Ascending aorta (tissue), 2 donors: Measurements from ENCODE around the gene C20orf96. TPM values are rescaled to one million over a fixed set of nuclear protein-coding genes. Genes with fewer than 3 reads are reported as not detected.

ENCODE experiments used
- DNase-seq, 2 donors: peaks; one replicate each; pipeline ENCODE4 v3.0.0-alpha.2; 2019; ENCODE audit warnings: low spot score in 2 of 2
- H3K27ac ChIP-seq, 2 donors: fragments of 200-600 bp; sonication (generic); one replicate each; pipeline ENCODE4 v1.5.1; 2016 to 2017; ENCODE audit warnings: mild to moderate bottlenecking in 1 of 2
- H3K27me3 ChIP-seq: fragments of 200-600 bp; sonication (generic); one replicate; pipeline ENCODE4 v1.5.1; 2017
- H3K36me3 ChIP-seq, 2 donors: fragments of 200-600 bp; sonication (generic); one replicate each; pipeline ENCODE4 v1.5.1; 2016
- H3K4me1 ChIP-seq, 2 donors: fragments of 200-600 bp; sonication (generic); one replicate each; pipeline ENCODE4 v1.5.1; 2016 to 2017; ENCODE audit warnings: mild to moderate bottlenecking in 1 of 2
- H3K4me3 ChIP-seq, 2 donors: fragments of 200-600 bp; sonication (generic); one replicate each; pipeline ENCODE4 v1.5.1; 2016 to 2017; ENCODE audit warnings: mild to moderate bottlenecking in 1 of 2
- H3K9me3 ChIP-seq, 2 donors: fragments of 200-600 bp; sonication (generic); one replicate each; pipeline ENCODE4 v1.5.1; 2016
- intact Hi-C: fragments of 100-400 bp; cut with DNase I; formaldehyde crosslinking; loops from one replicate; pipeline ENCODE4 v1.15.1; 2023
- total RNA-seq: library from RNA; depleted of rRNA; stranded (reverse); fragments of >200 nt; gene quantifications from one replicate; pipeline ENCODE4 v1.1.0, GENCODE V29; 2016
- TF ChIP-seq, protein P1 (sequence below), 3 experiments: fragments of 200-600 bp in 2 of 3; fragments of 450-650 bp in 1 of 3; sonication (generic) in 2 of 3; IDR thresholded peaks; one replicate each; pipeline ENCODE4 v1.5.1; 2016 to 2019; ENCODE audit warnings: antibody characterized with exemption in 3 of 3, mild to moderate bottlenecking in 1 of 3, moderate library complexity in 1 of 3

C20orf96 gene
- total RNA-seq, 1 donor from 2014 or later: 0.32 TPM

DNA sequence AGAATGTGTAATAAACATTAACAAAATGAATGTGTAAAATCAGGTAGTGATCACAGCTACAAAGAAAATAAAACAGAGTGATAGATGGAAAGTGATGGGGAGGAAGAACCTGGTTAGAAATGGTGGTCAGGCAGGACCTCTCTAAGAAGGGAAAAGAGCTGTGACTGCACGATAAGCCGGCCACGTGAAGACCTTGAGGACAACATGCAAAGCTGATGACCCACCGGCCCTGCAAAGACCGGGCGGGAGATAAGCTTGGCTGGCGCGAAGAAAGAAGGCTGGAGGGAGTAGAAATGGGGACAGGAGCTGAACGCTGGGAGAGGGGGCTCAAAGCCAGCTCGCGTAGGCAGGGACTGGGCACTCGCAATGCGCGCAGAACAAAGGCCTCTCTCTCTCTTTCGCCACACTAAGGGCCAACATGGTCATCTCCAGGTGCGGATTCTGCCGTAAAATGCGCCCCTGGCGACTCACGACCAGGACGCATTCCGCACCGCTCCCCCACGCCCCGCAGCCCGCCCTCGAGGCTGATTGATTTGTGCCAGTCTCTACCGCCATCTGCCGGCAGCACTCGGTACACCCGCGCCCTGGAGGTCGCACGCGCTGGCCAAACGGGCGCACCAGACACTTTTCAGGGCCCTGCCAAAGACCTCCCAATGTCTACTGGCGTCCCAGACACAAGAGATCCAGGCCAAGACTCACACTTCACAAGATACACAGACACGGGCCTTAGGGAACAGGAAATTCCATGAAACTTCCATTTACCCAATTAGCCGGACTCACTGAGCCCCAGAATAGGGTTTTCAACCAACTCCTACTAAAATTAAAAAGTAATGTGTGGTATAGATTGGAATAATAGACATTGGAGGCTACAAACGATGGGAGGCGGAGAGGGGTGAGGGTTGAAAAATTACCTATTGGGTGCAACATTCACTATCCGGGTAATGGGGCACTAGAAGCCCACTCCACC is 23.7 kb downstream of the C20orf96 start:
- intact Hi-C loops: loop anchor here (1.0 to 10.0 kb wide), 3 partner anchors 30 to 198 kb away; partner anchors contain the start of genes TBC1D20 and ZCCHC3
- TF ChIP-seq, protein P1, sequence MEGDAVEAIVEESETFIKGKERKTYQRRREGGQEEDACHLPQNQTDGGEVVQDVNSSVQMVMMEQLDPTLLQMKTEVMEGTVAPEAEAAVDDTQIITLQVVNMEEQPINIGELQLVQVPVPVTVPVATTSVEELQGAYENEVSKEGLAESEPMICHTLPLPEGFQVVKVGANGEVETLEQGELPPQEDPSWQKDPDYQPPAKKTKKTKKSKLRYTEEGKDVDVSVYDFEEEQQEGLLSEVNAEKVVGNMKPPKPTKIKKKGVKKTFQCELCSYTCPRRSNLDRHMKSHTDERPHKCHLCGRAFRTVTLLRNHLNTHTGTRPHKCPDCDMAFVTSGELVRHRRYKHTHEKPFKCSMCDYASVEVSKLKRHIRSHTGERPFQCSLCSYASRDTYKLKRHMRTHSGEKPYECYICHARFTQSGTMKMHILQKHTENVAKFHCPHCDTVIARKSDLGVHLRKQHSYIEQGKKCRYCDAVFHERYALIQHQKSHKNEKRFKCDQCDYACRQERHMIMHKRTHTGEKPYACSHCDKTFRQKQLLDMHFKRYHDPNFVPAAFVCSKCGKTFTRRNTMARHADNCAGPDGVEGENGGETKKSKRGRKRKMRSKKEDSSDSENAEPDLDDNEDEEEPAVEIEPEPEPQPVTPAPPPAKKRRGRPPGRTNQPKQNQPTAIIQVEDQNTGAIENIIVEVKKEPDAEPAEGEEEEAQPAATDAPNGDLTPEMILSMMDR (IDR thresholded peaks at IDR 0.05): peak; percentile 89 to 97 (median 94)
- no peaks in the 10 kb centered on the region for H3K9me3 ChIP-seq
- no peaks in the 10 kb centered on the region for H3K36me3 ChIP-seq
- peak overlapping the region; percentile 52 to 69 for H3K4me3 ChIP-seq
- peak; percentile 29 to 91 for DNase-seq
- H3K4me1 ChIP-seq: no peaks in the 10 kb centered on the region
- H3K27ac ChIP-seq: no peak overlapping the region
- H3K27me3 ChIP-seq: no peaks in the 10 kb centered on the region

DNA sequence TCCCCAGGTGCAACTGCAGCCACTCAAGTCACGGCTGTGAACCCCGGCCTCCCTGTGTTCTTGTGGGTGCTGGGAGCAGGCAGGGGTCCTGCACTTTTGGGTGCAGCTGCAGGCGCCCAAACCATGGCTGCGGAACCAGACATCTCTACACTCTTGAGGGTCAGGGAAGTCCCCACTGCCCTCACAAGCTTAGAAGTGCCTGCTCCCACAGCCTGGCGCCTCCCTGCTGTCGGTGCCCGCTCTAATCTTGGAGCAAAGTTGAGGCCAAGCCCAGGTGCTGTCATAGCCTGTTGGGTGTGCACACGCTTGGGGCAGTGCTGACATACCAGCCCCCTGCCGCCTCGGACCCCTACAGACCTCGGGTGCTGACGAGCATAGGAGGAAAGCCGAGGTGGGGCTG is 26.8 kb downstream of the C20orf96 start:
- Histone ChIP-seq H3K9me3 (no peaks in the 10 kb centered on the region), H3K27me3 (no peaks in the 10 kb centered on the region), H3K36me3 (no peaks in the 10 kb centered on the region), H3K27ac (no peak overlapping the region), H3K4me3 (no peak overlapping the region), H3K4me1 (no peaks in the 10 kb centered on the region)
- TF ChIP-seq, protein P1 (IDR thresholded peaks at IDR 0.05): no peak
- no peak for DNase-seq
- intact Hi-C loops: loop anchor here (10.0 kb wide), 1 partner anchor 201 kb away; the partner anchor contains the start of gene TBC1D20

DNA sequence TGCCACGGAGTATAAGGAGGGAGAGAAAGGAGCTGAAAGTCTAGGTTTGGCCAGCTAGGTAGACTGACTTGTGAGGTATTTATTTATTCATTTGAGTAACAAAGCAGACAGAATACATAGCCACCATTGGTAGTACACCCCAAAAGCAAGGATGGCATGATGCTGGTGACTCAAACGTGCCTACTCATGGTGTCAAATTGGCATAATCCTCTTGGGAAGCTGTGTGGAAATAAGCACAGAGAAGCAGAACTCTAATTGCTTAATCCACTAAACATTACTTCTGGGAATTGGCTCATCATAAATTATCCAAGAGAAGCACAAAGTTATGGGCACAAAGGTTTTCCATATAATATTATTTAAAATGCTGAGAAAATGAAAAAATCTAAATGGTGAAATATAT is 30.6 kb downstream of the C20orf96 start:
- Histone ChIP-seq H3K27me3 (no peaks in the 10 kb centered on the region), H3K36me3 (no peaks in the 10 kb centered on the region), H3K4me1 (no peaks in the 10 kb centered on the region), H3K9me3 (no peaks in the 10 kb centered on the region), H3K27ac (no peak overlapping the region), H3K4me3 (no peak overlapping the region)
- no peak for DNase-seq
- TF ChIP-seq, protein P1 (IDR thresholded peaks at IDR 0.05): no peak
- intact Hi-C loops: loop anchor here (10.0 kb wide), 1 partner anchor 205 kb away; the partner anchor contains the start of gene TBC1D20

DNA sequence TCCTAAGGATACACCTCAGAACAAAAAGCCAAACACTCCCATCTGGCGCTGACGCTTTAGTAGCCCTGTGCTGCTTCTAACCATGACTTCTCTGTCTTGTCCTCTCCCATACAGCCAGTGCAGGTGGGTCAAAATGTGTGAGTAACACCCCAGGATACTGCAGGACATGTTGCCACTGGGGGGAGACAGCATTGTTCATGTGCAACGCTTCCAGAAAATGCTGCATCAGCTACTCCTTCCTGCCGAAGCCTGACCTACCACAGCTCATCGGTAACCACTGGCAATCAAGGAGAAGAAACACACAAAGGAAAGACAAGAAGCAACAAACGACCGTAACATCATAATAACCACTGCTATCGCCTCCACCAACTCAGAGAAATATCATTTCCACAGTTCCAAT is 31.6 kb downstream of the C20orf96 start:
- no peaks in the 10 kb centered on the region for H3K36me3 ChIP-seq
- intact Hi-C loops: no loop called here
- H3K4me3 ChIP-seq: no peak overlapping the region
- TF ChIP-seq, protein P1 (IDR thresholded peaks at IDR 0.05): no peak
- H3K4me1 ChIP-seq: no peaks in the 10 kb centered on the region
- H3K27ac ChIP-seq: no peak overlapping the region
- H3K9me3 ChIP-seq: no peaks in the 10 kb centered on the region
- no peaks in the 10 kb centered on the region for H3K27me3 ChIP-seq
- DNase-seq: no peak

DNA sequence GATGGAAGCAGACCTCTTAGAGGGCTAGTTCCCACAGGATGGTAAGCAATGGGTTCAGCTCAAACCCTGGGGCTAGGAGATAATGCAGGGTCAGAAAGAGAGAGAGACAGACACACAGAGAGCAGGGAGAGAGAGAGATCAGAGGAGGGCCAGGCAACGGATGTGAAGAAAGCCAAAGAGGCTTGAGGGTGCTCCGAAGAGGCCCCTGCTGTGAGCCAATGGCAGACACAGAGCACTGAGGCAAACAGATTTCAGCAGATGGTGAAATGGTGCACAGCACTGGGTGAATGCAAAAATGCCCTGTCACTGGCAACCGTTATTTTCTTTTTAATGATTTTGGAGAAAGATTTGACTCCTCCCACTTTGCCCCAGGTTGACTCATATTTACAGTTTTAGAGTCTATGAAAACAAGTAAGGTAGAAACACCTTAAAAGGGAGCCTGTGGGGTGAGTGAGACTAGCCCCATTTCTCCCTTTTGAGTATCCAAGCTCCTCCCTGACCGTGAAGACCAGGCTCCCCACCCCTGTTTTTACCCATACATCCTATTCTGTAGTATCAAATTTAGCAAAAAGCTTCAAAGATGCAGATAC is 32.2 kb downstream of the C20orf96 start:
- DNase-seq: no peak
- no peaks in the 10 kb centered on the region for H3K4me1 ChIP-seq
- H3K36me3 ChIP-seq: no peaks in the 10 kb centered on the region
- intact Hi-C loops: no loop called here
- no peaks in the 10 kb centered on the region for H3K9me3 ChIP-seq
- TF ChIP-seq, protein P1 (IDR thresholded peaks at IDR 0.05): no peak
- no peak overlapping the region for H3K27ac ChIP-seq
- no peak overlapping the region for H3K4me3 ChIP-seq
- no peaks in the 10 kb centered on the region for H3K27me3 ChIP-seq
